Activated effector memory CD4-positive, alpha-beta T cell treated with Interleukin-2 at 50 U/mL for 16 hours (primary cell): ENCODE data around the gene GPER1.
"Not testable (repeated sequence)": the region's sequence is repeated elsewhere in the genome, so short reads cannot be mapped to it uniquely, and the experiment has no call there.

Experiments used
- DNase-seq: peaks from one replicate; pipeline ENCODE4 v3.0.0-alpha.2; 2020

Gene GPER1

DNA sequence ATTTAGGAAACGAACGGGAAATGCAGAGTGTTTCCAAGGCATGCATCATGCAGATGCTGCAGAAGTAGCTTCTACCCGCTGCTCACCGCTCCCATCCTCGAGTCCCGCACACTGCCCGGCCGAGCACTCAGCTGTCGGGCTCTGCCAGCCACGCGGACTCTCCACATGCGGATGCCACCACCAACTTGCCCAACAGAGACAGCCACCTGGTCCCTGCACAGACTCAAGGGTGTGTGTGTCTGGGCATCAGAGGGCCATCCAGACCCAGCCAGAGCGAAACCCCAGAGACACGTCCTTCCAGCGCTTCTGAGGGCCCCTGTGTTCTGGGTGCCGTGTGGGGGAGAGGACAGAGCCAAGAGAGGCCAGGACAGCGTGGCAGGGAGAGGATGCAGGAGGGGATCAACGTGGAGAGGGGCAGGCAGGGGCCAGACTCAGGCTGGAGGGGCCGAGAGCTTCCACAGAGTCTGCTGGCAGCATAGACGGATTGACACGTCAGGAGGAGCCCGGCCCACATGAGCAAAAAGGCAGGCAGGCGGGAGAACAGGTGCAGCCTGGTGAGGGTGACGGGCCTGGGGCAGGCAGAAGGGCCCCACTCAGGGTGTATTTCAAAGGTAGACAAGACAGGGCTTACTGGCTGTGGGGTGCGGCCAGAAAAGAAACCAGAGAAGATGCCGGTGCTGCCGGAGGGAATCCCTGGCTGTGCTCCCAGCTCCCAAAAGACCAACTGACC, 18.3 kb downstream of the GPER1 start:
- DNase-seq = no peak

DNA sequence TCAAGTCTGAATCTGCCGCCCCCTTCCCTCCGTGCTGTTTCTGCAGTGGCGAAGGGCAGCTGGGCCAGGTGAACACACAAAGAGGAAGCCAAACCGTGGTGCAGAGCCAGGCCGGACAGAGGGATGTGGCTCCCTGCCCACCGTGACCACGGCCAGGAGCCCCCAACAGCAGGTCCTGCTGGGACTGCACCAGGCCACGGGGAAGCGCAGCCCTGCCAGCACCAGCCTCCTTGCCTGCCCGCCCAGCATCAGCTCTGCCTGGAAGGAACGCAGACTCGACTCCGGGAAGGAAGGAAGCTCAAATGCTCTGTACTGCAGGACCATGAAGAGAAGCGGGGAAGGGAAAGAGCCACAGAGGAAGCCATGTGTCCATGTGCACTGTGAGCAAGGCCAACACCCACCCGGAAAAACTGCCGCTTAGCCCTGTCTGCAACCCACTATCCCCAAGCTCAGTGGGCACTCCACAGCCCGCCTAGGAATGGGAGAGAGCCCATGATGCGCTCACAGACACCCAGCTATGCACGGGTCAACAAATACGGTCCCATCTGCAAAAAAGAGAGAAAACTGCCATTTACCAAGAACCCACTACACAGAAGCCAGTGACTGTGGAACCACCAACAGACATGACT, 19.0 kb downstream of the GPER1 start:
- DNase-seq = no peak

DNA sequence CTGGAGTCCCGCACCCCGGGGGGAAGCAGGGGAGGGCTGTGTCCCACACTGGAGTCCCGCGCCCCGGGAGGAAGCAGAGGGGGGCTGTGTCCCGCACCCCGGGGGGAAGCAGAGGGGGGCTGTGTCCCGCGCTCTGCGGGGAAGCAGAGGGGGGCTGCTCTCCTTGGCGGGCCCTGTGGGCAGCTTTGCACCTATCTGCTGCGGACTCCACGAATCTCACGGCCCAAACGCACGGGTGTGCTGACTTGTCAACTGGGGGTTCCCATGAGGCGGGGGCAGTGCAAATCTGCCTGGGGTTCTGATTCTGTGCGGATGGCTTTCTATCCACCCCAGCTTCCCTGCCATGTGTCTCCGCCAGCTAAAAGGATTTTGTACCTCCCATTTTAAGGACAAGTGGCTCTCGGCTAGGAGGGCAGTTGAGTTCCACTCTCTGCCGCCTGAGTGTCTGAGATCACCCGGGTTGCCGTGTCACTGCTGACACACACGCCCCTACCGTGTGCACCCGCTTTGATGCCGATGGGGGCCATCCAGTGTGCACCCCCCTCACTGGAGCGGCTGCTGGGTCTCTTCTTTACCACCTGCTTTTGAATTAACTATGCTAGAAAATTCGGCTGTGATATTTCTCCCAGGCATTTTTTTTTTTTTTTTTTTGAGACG, 20.5 kb downstream of the GPER1 start:
- no peak for DNase-seq

DNA sequence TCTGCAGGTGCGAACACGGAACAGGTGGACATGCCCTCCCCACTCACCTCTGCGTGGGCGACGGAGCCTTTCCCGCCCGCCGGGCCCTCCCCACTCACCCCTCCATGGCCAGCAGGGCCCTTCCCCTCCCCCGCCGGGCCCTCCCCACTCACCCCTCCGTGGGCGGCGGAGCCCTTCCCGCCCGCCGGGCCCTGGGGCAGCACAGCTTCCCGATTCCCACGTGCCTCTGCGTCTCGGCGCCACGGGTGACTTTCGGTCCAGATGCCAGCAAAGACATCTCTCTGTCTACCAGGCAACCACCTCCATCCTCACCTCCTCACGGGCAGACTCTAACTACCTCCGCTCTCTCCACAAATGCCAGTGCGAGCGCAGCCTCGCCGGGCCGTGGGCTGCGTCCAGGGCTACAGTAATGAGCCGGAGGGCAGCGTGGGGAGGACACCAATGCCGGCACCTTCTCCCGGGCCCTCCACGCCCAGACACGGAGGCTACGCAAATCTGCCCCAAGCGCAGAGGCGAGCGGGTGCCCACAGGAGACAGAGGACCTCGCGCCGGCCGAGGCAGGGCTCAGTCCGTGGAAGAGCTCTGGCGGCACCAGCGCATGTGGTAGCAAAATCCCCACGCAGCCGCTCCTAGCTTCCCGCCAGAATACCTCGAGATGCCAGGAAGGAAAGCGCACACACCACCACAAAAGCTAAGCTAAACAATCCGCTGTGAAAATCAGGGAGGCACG, 21.8 kb downstream of the GPER1 start:
- no peak for DNase-seq

DNA sequence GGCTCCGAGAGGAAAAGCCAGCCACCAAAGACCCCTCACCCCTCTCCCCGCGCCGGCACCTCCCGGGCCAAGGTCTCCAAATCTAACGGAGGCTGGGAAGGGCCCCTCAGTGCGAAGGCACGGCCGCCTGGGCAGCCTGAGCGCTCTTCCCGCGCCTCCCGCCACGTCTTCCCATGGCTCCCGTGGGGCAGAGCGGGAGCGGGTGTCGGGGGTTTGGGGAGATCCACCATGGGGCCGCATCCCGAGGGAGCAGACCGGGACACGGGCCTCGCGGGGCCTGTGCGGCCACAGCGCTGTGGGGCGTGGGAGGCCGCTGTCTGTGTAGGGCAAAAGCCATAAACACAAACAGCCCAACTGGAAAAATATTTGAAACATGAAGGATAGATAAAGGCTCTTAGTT, 22.4 kb downstream of the GPER1 start:
- no peak for DNase-seq

DNA sequence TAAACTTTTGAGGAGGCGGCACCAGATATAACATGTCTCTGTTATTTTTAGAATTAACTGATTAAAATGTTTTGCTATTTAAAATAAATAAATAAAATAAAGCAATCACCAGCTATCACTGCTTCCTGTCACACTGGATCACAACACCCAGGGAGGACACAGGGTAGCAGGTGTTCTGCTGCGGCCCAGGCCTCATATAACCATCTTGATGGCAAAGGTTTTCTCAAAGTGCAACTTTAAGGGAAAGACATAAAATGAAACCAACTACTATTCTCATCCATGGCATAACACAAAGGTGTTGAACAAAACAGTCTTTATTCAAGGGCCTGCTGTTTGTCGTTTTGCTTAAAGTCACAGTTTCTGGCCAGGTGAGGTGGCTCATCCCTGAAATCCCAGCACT, 23.2 kb downstream of the GPER1 start:
- DNase-seq = no peak

- DNase-seq = no peak
Measured at GRCh38 chr7:1112109-1112508, 24.2 kb downstream of the GPER1 start.

- DNase-seq = no peak
Measured at GRCh38 chr7:1112625-1113547, 25.0 kb downstream of the GPER1 start.

GRCh38 chr7:1113548-1113885, 25.6 kb downstream of the GPER1 start:
- DNase-seq = no peak

DNA sequence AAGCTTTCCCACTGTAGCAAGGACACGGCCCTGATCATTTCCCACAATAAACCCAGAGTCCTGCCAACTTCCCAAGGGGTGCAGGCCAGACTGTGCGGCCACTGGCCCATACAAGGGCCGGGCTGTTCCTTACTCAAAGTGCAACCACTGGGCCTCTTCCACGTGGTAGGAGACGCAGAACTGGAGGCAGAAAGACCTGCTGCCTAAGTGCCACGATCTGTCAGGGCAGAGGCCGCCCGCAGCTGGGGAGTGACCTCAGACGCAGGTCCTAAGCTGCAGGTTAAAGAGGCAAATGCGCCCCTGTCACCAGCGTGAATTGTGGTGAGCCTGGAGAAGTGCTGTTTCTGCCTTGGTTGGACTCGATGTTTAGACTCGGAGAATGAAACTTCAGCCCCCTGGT, 26.2 kb downstream of the GPER1 start:
- no peak for DNase-seq

GRCh38 chr7:1114505-1114904, 26.6 kb downstream of the GPER1 start:
- DNase-seq = no peak

- DNase-seq = not testable (repeated sequence)
Measured at GRCh38 chr7:1115171-1116045, 27.5 kb downstream of the GPER1 start.

GRCh38 chr7:1116383-1117008, 28.6 kb downstream of the GPER1 start:
- DNase-seq = not testable (repeated sequence)

- no peak for DNase-seq
Measured at GRCh38 chr7:1117321-1117928, 29.5 kb downstream of the GPER1 start.

- DNase-seq = no peak
Measured at GRCh38 chr7:1119201-1119600, 31.3 kb downstream of the GPER1 start.

DNA sequence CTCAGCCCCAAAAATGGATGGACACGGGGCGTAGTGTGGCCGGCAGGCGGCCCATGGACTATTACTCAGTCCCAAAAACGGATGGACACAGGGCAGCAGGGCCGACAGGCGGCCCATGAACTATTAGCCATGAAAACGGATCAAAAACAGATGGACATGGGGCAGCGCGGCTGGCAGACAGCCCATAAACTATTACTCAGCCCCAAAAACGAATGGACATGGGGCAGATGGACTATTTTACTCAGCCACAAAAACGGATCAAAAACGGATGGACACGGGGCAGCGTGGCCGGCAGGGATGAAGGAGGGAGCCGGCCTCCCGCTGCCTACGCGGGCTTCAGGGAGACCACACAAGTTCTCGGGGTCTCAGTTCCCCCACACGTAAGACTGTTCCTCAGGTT, 32.9 kb downstream of the GPER1 start:
- no peak for DNase-seq

DNA sequence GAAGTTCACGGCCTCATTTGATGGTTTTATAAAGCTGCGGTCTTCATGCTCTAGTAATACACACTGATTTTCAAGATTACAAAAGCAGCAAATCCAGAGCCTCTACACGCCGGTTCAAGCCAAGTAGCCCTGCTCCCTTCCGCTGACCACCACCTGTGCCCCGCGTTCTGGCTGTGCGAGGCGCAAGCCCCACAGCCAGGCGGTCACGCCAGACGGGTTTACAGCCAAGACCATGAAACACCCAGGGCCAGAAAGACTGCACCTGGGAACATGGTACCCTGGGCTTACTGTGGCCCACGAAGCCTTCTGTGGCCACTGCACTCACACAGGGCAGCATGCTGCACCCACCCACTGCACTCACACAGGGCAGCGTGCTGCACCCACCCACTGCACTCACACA, 33.6 kb downstream of the GPER1 start:
- DNase-seq = no peak

DNA sequence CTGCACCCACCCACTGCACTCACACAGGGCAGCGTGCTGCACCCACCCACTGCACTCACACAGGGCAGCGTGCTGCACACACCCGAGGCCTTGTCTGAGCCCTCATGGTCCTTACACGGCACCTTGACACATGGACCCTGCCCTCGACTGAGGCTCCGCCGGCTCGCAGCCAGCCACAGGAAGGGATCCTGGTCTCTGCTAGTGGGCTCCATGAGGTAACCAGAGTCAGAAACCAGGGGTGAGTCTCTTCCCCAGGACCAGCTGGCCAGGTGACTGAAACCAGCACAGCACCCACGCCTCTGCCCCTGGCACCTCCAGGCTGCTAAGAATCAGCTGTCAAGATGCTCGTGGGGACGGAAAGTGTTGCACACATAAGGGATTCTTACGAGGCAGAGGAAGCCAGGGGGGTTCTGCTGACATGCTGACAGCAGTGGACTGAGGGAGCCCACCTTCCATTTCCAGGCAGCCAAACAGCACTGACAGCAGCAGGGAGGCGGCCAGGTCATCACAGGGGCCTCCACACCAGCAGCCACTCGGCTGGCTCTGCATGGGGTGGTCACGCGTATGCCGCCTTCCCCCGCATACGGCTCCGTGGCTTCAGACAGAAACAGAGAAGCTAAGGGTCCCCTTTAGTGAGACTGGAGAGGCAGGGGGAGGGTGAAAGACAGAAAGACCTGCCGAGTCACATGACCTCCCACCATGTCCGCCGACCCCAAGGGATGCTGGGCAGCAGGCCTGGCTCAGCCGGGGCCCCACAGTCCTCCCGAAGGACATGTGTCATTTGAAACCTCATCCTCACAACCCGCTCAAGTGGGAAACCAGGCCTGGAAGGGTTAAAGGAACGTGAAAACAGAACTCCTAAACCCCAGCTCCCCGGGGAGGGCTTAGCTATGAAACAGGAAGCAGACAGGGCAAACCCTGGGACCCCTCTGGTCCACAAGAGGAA, 34.2 kb downstream of the GPER1 start:
- DNase-seq = no peak

DNA sequence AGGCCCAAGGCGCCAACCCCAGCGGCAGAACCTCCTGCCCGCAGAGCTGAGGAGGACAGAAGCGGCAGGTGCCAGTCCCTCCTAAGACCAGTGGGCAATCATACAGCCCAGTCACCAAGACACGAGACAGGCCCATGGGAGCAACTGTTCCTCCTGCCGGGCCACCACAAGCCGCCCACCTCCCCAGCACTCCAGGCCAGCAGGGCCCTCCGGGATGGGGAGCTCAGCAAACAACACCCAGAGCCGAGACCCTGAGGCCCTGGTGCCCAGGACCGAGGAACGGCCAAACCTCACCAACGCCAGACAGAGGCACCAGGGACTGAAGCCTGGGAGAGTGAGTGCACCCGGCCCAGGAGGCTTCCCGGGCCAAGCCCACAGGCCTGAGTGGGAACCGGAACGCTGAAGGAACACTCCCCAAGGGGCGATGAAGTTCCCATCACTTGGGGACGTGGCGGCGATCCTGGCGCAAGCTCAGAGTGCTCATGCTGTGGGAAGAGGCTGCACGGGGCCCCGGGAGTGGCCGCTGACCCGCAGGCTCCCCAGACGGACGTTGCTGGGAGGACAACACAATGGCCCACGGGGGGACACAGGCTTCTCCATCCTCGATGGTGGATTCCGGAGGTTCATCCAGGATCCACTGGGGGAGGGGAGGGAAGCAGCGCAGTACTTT, 35.1 kb downstream of the GPER1 start:
- DNase-seq = no peak
